ENCODE results near the gene MAP3K5. TPM values are rescaled to one million over a fixed set of nuclear protein-coding genes. Genes with fewer than 3 reads are reported as not detected.

MAP3K5 gene
- polyA plus RNA-seq, 2 donors: 5.2 to 5.6 TPM

- H3K4me3 ChIP-seq (ENCODE audit: low read depth in 1 of 2, low read length in 2 of 2): no peak overlapping the region
- H3K27me3 ChIP-seq (ENCODE audit: control insufficient read depth in 1 of 2, insufficient read depth in 2 of 2, low read length in 2 of 2): no peaks in the 10 kb centered on the region
- H3K9me3 ChIP-seq (ENCODE audit: control insufficient read depth in 2 of 2, insufficient read depth in 1 of 2, low read depth in 1 of 2, low read length in 1 of 2): no peaks in the 10 kb centered on the region
- no peaks in the 10 kb centered on the region for H3K36me3 ChIP-seq (ENCODE audit: control insufficient read depth in 2 of 2, insufficient read depth in 2 of 2, low read length in 1 of 2)
- peaks cover 0 to 5% of the 10 kb centered on the region in 2 donors for H3K4me1 ChIP-seq (ENCODE audit: control insufficient read depth in 2 of 2, insufficient read depth in 2 of 2, low read length in 1 of 2)
- no peak overlapping the region for H3K27ac ChIP-seq (ENCODE audit: low read depth in 2 of 2, low read length in 1 of 2)
- 98 to 99% methylated on average over 3 of the region's 3 CpGs for WGBS, 2 donors
These were observed 59.4 kb downstream of the MAP3K5 start for GRCh38 chr6:136732889-136733288.

- WGBS, 2 donors: 84 to 88% methylated on average over 5 of the region's 5 CpGs
- peaks cover 0 to 2% of the 10 kb centered on the region in 2 donors for H3K4me1 ChIP-seq (ENCODE audit: control insufficient read depth in 2 of 2, insufficient read depth in 2 of 2, low read length in 1 of 2)
These were observed 62.4 kb downstream of the MAP3K5 start for GRCh38 chr6:136729832-136730231.

GRCh38 chr6:136728976-136729515, 63.2 kb downstream of the MAP3K5 start:
- peaks cover 0 to 2% of the 10 kb centered on the region in 2 donors for H3K4me1 ChIP-seq (ENCODE audit: control insufficient read depth in 2 of 2, insufficient read depth in 2 of 2, low read length in 1 of 2)
- H3K27me3 ChIP-seq (ENCODE audit: control insufficient read depth in 1 of 2, insufficient read depth in 2 of 2, low read length in 2 of 2): no peaks in the 10 kb centered on the region
- H3K36me3 ChIP-seq (ENCODE audit: control insufficient read depth in 2 of 2, insufficient read depth in 2 of 2, low read length in 1 of 2): no peaks in the 10 kb centered on the region
- H3K9me3 ChIP-seq (ENCODE audit: control insufficient read depth in 2 of 2, insufficient read depth in 1 of 2, low read depth in 1 of 2, low read length in 1 of 2): no peaks in the 10 kb centered on the region
- H3K27ac ChIP-seq (ENCODE audit: low read depth in 2 of 2, low read length in 1 of 2): no peak overlapping the region
- 92 to 96% methylated on average over 4 of the region's 4 CpGs for WGBS, 2 donors
- H3K4me3 ChIP-seq (ENCODE audit: low read depth in 1 of 2, low read length in 2 of 2): no peak overlapping the region

More at GRCh38 chr6:136729832-136730231, 62.4 kb downstream of the MAP3K5 start:
- Histone ChIP-seq H3K4me3 (ENCODE audit: low read depth in 1 of 2, low read length in 2 of 2) (no peak overlapping the region), H3K27me3 (ENCODE audit: control insufficient read depth in 1 of 2, insufficient read depth in 2 of 2, low read length in 2 of 2) (no peaks in the 10 kb centered on the region), H3K9me3 (ENCODE audit: control insufficient read depth in 2 of 2, insufficient read depth in 1 of 2, low read depth in 1 of 2, low read length in 1 of 2) (no peaks in the 10 kb centered on the region), H3K27ac (ENCODE audit: low read depth in 2 of 2, low read length in 1 of 2) (no peak overlapping the region), H3K36me3 (ENCODE audit: control insufficient read depth in 2 of 2, insufficient read depth in 2 of 2, low read length in 1 of 2) (no peaks in the 10 kb centered on the region)

GRCh38 chr6:136728033-136728939, 64.0 kb downstream of the MAP3K5 start:
- Histone ChIP-seq H3K27me3 (ENCODE audit: control insufficient read depth in 1 of 2, insufficient read depth in 2 of 2, low read length in 2 of 2) (no peaks in the 10 kb centered on the region), H3K36me3 (ENCODE audit: control insufficient read depth in 2 of 2, insufficient read depth in 2 of 2, low read length in 1 of 2) (no peaks in the 10 kb centered on the region), H3K9me3 (ENCODE audit: control insufficient read depth in 2 of 2, insufficient read depth in 1 of 2, low read depth in 1 of 2, low read length in 1 of 2) (no peaks in the 10 kb centered on the region), H3K27ac (ENCODE audit: low read depth in 2 of 2, low read length in 1 of 2) (no peak overlapping the region), H3K4me1 (ENCODE audit: control insufficient read depth in 2 of 2, insufficient read depth in 2 of 2, low read length in 1 of 2) (peaks cover 0 to 2% of the 10 kb centered on the region in 2 donors), H3K4me3 (ENCODE audit: low read depth in 1 of 2, low read length in 2 of 2) (no peak overlapping the region)
- 89 to 91% methylated on average over 2 of the region's 2 CpGs for WGBS, 2 donors

- 71 to 91% methylated on average over 3 of the region's 3 CpGs for WGBS, 2 donors
- Histone ChIP-seq H3K36me3 (ENCODE audit: control insufficient read depth in 2 of 2, insufficient read depth in 2 of 2, low read length in 1 of 2) (no peaks in the 10 kb centered on the region), H3K9me3 (ENCODE audit: control insufficient read depth in 2 of 2, insufficient read depth in 1 of 2, low read depth in 1 of 2, low read length in 1 of 2) (no peaks in the 10 kb centered on the region), H3K27ac (ENCODE audit: low read depth in 2 of 2, low read length in 1 of 2) (no peak overlapping the region), H3K4me1 (ENCODE audit: control insufficient read depth in 2 of 2, insufficient read depth in 2 of 2, low read length in 1 of 2) (peaks cover 0 to 2% of the 10 kb centered on the region in 2 donors), H3K27me3 (ENCODE audit: control insufficient read depth in 1 of 2, insufficient read depth in 2 of 2, low read length in 2 of 2) (no peaks in the 10 kb centered on the region), H3K4me3 (ENCODE audit: low read depth in 1 of 2, low read length in 2 of 2) (no peak overlapping the region)
These were observed 65.3 kb downstream of the MAP3K5 start for GRCh38 chr6:136726837-136727557.

GRCh38 chr6:136725124-136725523, 67.2 kb downstream of the MAP3K5 start:
- Histone ChIP-seq H3K36me3 (ENCODE audit: control insufficient read depth in 2 of 2, insufficient read depth in 2 of 2, low read length in 1 of 2) (no peaks in the 10 kb centered on the region), H3K27ac (ENCODE audit: low read depth in 2 of 2, low read length in 1 of 2) (no peak overlapping the region), H3K27me3 (ENCODE audit: control insufficient read depth in 1 of 2, insufficient read depth in 2 of 2, low read length in 2 of 2) (no peaks in the 10 kb centered on the region), H3K4me3 (ENCODE audit: low read depth in 1 of 2, low read length in 2 of 2) (no peak overlapping the region), H3K4me1 (ENCODE audit: control insufficient read depth in 2 of 2, insufficient read depth in 2 of 2, low read length in 1 of 2) (peaks cover 0 to 2% of the 10 kb centered on the region in 2 donors), H3K9me3 (ENCODE audit: control insufficient read depth in 2 of 2, insufficient read depth in 1 of 2, low read depth in 1 of 2, low read length in 1 of 2) (no peaks in the 10 kb centered on the region)
- WGBS, 2 donors: 95 to 98% methylated on average over 4 of the region's 4 CpGs

GRCh38 chr6:136723780-136724179, 68.5 kb downstream of the MAP3K5 start:
- 18 to 41% methylated on average over 1 of the region's 1 CpG for whole genome bisulfite sequencing, 2 donors
- no peaks in the 10 kb centered on the region for H3K27me3 ChIP-seq (ENCODE audit: control insufficient read depth in 1 of 2, insufficient read depth in 2 of 2, low read length in 2 of 2)
- H3K4me3 ChIP-seq (ENCODE audit: low read depth in 1 of 2, low read length in 2 of 2): no peak overlapping the region
- H3K9me3 ChIP-seq (ENCODE audit: control insufficient read depth in 2 of 2, insufficient read depth in 1 of 2, low read depth in 1 of 2, low read length in 1 of 2): no peaks in the 10 kb centered on the region
- no peaks in the 10 kb centered on the region for H3K36me3 ChIP-seq (ENCODE audit: control insufficient read depth in 2 of 2, insufficient read depth in 2 of 2, low read length in 1 of 2)
- H3K4me1 ChIP-seq (ENCODE audit: control insufficient read depth in 2 of 2, insufficient read depth in 2 of 2, low read length in 1 of 2): no peaks in the 10 kb centered on the region
- no peak overlapping the region for H3K27ac ChIP-seq (ENCODE audit: low read depth in 2 of 2, low read length in 1 of 2)

GRCh38 chr6:136721467-136721866, 70.8 kb downstream of the MAP3K5 start:
- no peaks in the 10 kb centered on the region for H3K36me3 ChIP-seq (ENCODE audit: control insufficient read depth in 2 of 2, insufficient read depth in 2 of 2, low read length in 1 of 2)
- no peak overlapping the region for H3K27ac ChIP-seq (ENCODE audit: low read depth in 2 of 2, low read length in 1 of 2)
- H3K27me3 ChIP-seq (ENCODE audit: control insufficient read depth in 1 of 2, insufficient read depth in 2 of 2, low read length in 2 of 2): no peaks in the 10 kb centered on the region
- H3K9me3 ChIP-seq (ENCODE audit: control insufficient read depth in 2 of 2, insufficient read depth in 1 of 2, low read depth in 1 of 2, low read length in 1 of 2): no peaks in the 10 kb centered on the region
- no peaks in the 10 kb centered on the region for H3K4me1 ChIP-seq (ENCODE audit: control insufficient read depth in 2 of 2, insufficient read depth in 2 of 2, low read length in 1 of 2)
- H3K4me3 ChIP-seq (ENCODE audit: low read depth in 1 of 2, low read length in 2 of 2): no peak overlapping the region
- 81 to 96% methylated on average over 4 of the region's 4 CpGs for WGBS, 2 donors

GRCh38 chr6:136720045-136720770, 72.1 kb downstream of the MAP3K5 start:
- Histone ChIP-seq H3K9me3 (ENCODE audit: control insufficient read depth in 2 of 2, insufficient read depth in 1 of 2, low read depth in 1 of 2, low read length in 1 of 2) (no peaks in the 10 kb centered on the region), H3K27me3 (ENCODE audit: control insufficient read depth in 1 of 2, insufficient read depth in 2 of 2, low read length in 2 of 2) (no peaks in the 10 kb centered on the region), H3K36me3 (ENCODE audit: control insufficient read depth in 2 of 2, insufficient read depth in 2 of 2, low read length in 1 of 2) (no peaks in the 10 kb centered on the region), H3K4me1 (ENCODE audit: control insufficient read depth in 2 of 2, insufficient read depth in 2 of 2, low read length in 1 of 2) (no peaks in the 10 kb centered on the region), H3K4me3 (ENCODE audit: low read depth in 1 of 2, low read length in 2 of 2) (no peak overlapping the region), H3K27ac (ENCODE audit: low read depth in 2 of 2, low read length in 1 of 2) (no peak overlapping the region)
- 85 to 90% methylated on average over 13 of the region's 13 CpGs for WGBS, 2 donors

Measured in esophagus (tissue), 2 donors.